GM10266 (cell line): ENCODE data around the gene TNFAIP8.
A peak's percentile ranks its signal among the peaks of the same experiment; 100 is the strongest.

ENCODE experiments used
- DNase-seq: peaks from one replicate; pipeline ENCODE4 v3.0.0; 2012; ENCODE audit errors: extremely low spot score
- CTCF ChIP-seq: IDR thresholded peaks from 2 replicates; pipeline ENCODE4 v1.5.1; 2012; ENCODE audit warnings: mild to moderate bottlenecking, low read depth; ENCODE audit not compliant: control insufficient read depth, insufficient read depth; ENCODE audit errors: missing control alignments

Gene TNFAIP8

GRCh38 chr5:119313658-119314605 is 41.9 kb upstream of the TNFAIP8 start:
- no peak for TF ChIP-seq CTCF
- no peak for DNase-seq

- peak; percentile 70 for TF ChIP-seq CTCF
- DNase-seq: peak; percentile 64
Observed at GRCh38 chr5:119315516-119315949, 40.3 kb upstream of the TNFAIP8 start.

GRCh38 chr5:119316086-119316485 is 39.7 kb upstream of the TNFAIP8 start:
- DNase-seq: no peak
- no peak for TF ChIP-seq CTCF

- DNase-seq: no peak
- TF ChIP-seq CTCF: no peak
Observed at GRCh38 chr5:119316906-119317305, 38.9 kb upstream of the TNFAIP8 start.

- no peak for TF ChIP-seq CTCF
Observed at GRCh38 chr5:119318256-119318894, 37.4 kb upstream of the TNFAIP8 start.

GRCh38 chr5:119319401-119319800 is 36.4 kb upstream of the TNFAIP8 start:
- no peak for TF ChIP-seq CTCF
- DNase-seq: no peak

More at GRCh38 chr5:119318256-119318894, 37.4 kb upstream of the TNFAIP8 start:
- no peak for DNase-seq

GRCh38 chr5:119319890-119320289 is 35.9 kb upstream of the TNFAIP8 start:
- DNase-seq: no peak
- TF ChIP-seq CTCF: no peak
